PFSK-1 (cell line): ENCODE results near the gene CHST11.

Source experiments
- POLR2AphosphoS5 ChIP-seq: IDR thresholded peaks from 2 replicates; pipeline ENCODE4 v1.6.1; 2012; ENCODE audit warnings: low read depth, mild to moderate bottlenecking, control low read depth, low read length, moderate library complexity
- REST ChIP-seq, 2 experiments: IDR thresholded peaks; 2 replicates each; pipeline versions ENCODE4 v1.6.1 to v1.8.0; 2011 to 2012; ENCODE audit warnings: low read depth in 2 of 2, low read length in 2 of 2, control low read depth in 1 of 2, inconsistent platforms in 1 of 2, mild to moderate bottlenecking in 1 of 2, moderate library complexity in 1 of 2; ENCODE audit not compliant: insufficient read depth in 1 of 2
- SIN3A ChIP-seq: IDR thresholded peaks from 2 replicates; pipeline ENCODE4 v1.6.1; 2012; ENCODE audit warnings: mild to moderate bottlenecking, low read length, moderate library complexity, borderline replicate concordance; ENCODE audit not compliant: insufficient read depth
- TAF1 ChIP-seq: IDR thresholded peaks from 2 replicates; pipeline ENCODE4 v1.6.1; 2012; ENCODE audit warnings: low read length, control low read depth, borderline replicate concordance; ENCODE audit not compliant: insufficient read depth

- TF ChIP-seq POLR2AphosphoS5 (no peak), TAF1 (no peak), REST (IDR thresholded peaks at IDR 0.05; ENCODE audit: insufficient read depth in 1 of 2, low read depth in 2 of 2, low read length in 2 of 2) (no peak), SIN3A (no peak)
These were observed 36.7 kb downstream of the CHST11 start for GRCh38 chr12:104493496-104493895.
